ENCODE measurements around the gene SLC25A26. TPM values are rescaled to one million over a fixed set of nuclear protein-coding genes. Genes with fewer than 3 reads are reported as not detected.

Gene SLC25A26
- polyA plus RNA-seq, 1 donor (not counting 4 experiments of a cell fraction or from before 2014, with no cell fraction given) = 25.2 TPM

DNA sequence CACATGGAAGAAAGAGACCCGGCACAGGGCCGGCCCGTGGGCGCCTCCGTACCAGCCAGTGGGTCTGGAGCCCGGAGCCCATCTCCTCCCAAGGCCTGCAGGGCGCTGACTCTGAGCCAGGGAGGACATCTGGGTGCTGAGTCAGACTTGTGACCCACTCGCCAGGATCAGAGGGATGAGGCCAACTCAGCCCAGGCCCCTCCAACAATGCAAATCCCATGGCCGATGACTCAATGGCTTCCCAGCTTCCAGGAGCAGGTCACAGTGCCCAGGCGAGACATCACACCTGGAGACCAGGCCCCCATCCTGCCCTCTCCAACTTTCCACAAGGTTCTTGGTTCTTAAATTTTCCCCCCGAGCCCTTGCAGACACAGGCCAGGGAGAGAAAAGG, 184.9 kb downstream of the SLC25A26 start:
- no peak overlapping the region for H3K4me3 ChIP-seq (ENCODE audit: control insufficient read depth in 2 of 3, extremely low read depth in 1 of 3, insufficient read depth in 2 of 3, low read depth in 1 of 3, low read length in 3 of 3)
- no peak for FAIRE-seq
- TF ChIP-seq CTCF (optimal IDR thresholded peaks at IDR 0.05 in 1 of 3, IDR thresholded peaks at IDR 0.05 in 1 of 3, conservative IDR thresholded peaks at IDR 0.05 in 1 of 3; ENCODE audit: extremely low read depth in 1 of 3, insufficient read depth in 2 of 3, low read length in 3 of 3) (no peak), EZH2 (IDR thresholded peaks at IDR 0.05; ENCODE audit: low read length) (no peak)
- H3K79me2 ChIP-seq (ENCODE audit: control insufficient read depth, insufficient read depth, low read length) = no peaks in the 10 kb centered on the region
- H2AFZ ChIP-seq (ENCODE audit: control insufficient read depth, low read length) = no peak overlapping the region
- DNase-seq (ENCODE audit: low read depth, low spot score) = no peak
- H3K9me1 ChIP-seq (ENCODE audit: control insufficient read depth, extremely low read depth, insufficient read depth, low read length) = no peaks in the 10 kb centered on the region
- H3K36me3 ChIP-seq (ENCODE audit: control insufficient read depth in 2 of 2, extremely low read depth in 1 of 2, insufficient read depth in 2 of 2, low read length in 2 of 2) = peaks cover 3 to 31% of the 10 kb centered on the region in 2 experiments
- H3K9me3 ChIP-seq (ENCODE audit: control insufficient read depth, low read depth, low read length) = no peaks in the 10 kb centered on the region
- H4K20me1 ChIP-seq (ENCODE audit: control insufficient read depth, extremely low read depth, insufficient read depth, low read length) = no peaks in the 10 kb centered on the region
- no peak overlapping the region for H3K9ac ChIP-seq (ENCODE audit: control insufficient read depth, extremely low read depth, insufficient read depth, low read length)
- dilution Hi-C loops (cut with MboI; ENCODE audit: extremely low pct_ligation_motif_present, low sequenced_read_pairs) = no loop called here
- no peak overlapping the region for H3K4me2 ChIP-seq (ENCODE audit: control insufficient read depth, extremely low read depth, insufficient read depth, low read depth, low read length)
- no peaks in the 10 kb centered on the region for H3K27me3 ChIP-seq (ENCODE audit: control insufficient read depth, extremely low read depth, insufficient read depth, low read length)
- no peak overlapping the region for H3K27ac ChIP-seq (ENCODE audit: control insufficient read depth, insufficient read depth, low read length)
- H3K4me1 ChIP-seq (ENCODE audit: control insufficient read depth, extremely low read depth, insufficient read depth, low read length) = no peaks in the 10 kb centered on the region

- Histone ChIP-seq H3K9me1 (ENCODE audit: control insufficient read depth, extremely low read depth, insufficient read depth, low read length) (no peaks in the 10 kb centered on the region), H3K4me3 (ENCODE audit: control insufficient read depth in 2 of 3, extremely low read depth in 1 of 3, insufficient read depth in 2 of 3, low read depth in 1 of 3, low read length in 3 of 3) (no peak overlapping the region), H3K36me3 (ENCODE audit: control insufficient read depth in 2 of 2, extremely low read depth in 1 of 2, insufficient read depth in 2 of 2, low read length in 2 of 2) (peaks cover 3 to 31% of the 10 kb centered on the region in 2 experiments), H3K9me3 (ENCODE audit: control insufficient read depth, low read depth, low read length) (no peaks in the 10 kb centered on the region), H3K27ac (ENCODE audit: control insufficient read depth, insufficient read depth, low read length) (no peak overlapping the region), H3K27me3 (ENCODE audit: control insufficient read depth, extremely low read depth, insufficient read depth, low read length) (no peaks in the 10 kb centered on the region), H3K9ac (ENCODE audit: control insufficient read depth, extremely low read depth, insufficient read depth, low read length) (no peak overlapping the region), H2AFZ (ENCODE audit: control insufficient read depth, low read length) (no peak overlapping the region), H4K20me1 (ENCODE audit: control insufficient read depth, extremely low read depth, insufficient read depth, low read length) (no peaks in the 10 kb centered on the region), H3K4me1 (ENCODE audit: control insufficient read depth, extremely low read depth, insufficient read depth, low read length) (no peaks in the 10 kb centered on the region), H3K79me2 (ENCODE audit: control insufficient read depth, insufficient read depth, low read length) (no peaks in the 10 kb centered on the region), H3K4me2 (ENCODE audit: control insufficient read depth, extremely low read depth, insufficient read depth, low read depth, low read length) (no peak overlapping the region)
- no peak for FAIRE-seq
- dilution Hi-C loops (cut with MboI; ENCODE audit: extremely low pct_ligation_motif_present, low sequenced_read_pairs) = no loop called here
- no peak for TF ChIP-seq CTCF (optimal IDR thresholded peaks at IDR 0.05 in 1 of 3, IDR thresholded peaks at IDR 0.05 in 1 of 3, conservative IDR thresholded peaks at IDR 0.05 in 1 of 3; ENCODE audit: extremely low read depth in 1 of 3, insufficient read depth in 2 of 3, low read length in 3 of 3)
- TF ChIP-seq EZH2 (IDR thresholded peaks at IDR 0.05; ENCODE audit: low read length) = no peak
- DNase-seq (ENCODE audit: low read depth, low spot score) = no peak
These were observed 185.4 kb downstream of the SLC25A26 start for GRCh38 chr3:66406163-66406562.
